ENCODE results near the gene PIP5KL1. TPM values are rescaled to one million over a fixed set of nuclear protein-coding genes. Genes with fewer than 3 reads are reported as not detected.

Gene PIP5KL1
- total RNA-seq, 3 donors from 2014 or later, result 0.58 to 1.9 (median 1.1) TPM

DNA sequence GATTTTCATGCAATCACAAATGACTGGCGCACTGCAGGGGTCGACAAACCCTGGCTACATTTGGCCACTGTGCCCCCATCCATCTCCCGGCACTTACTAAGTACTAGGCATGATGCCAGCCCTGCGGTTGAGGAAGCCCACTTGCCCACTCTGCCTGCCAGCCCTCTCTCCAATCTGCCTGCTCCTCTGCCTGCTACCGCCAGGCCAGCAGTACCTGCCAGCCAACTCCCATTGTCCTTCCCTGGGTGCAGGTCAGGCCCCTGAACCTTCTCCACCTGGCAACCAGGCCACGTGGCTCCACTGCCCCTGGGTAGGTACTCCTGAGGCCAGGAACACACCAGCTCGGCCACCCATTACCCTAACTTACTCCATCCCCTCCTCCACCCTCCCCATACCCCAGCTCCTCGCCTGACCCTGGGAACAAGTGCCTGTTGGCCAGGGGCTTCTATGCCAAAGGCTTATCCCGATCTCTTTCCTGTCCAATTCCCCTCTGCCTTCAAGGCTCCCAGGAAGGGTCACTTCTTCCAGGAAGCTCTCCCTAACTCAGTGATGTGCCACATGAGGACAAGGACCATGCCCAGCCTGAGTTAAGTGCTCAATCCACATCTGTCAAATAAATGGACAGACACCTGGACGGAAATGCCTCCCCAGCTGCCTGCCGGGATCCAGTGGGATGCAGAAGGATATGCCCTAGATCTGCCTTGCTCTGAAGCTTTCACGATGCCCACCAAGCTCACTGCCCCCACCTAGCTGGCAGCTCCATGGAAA, 43.6 kb upstream of the PIP5KL1 start:
- intact Hi-C loops (cut with DNase I, micrococcal nuclease), result no loop called here
- no peak for DNase-seq
- no peak for ATAC-seq
- Histone ChIP-seq H3K9me3 (no peaks in the 10 kb centered on the region), H3K4me3 (no peak overlapping the region), H3K36me3 (ENCODE audit: low read depth) (no peaks in the 10 kb centered on the region), H3K4me1 (ENCODE audit: low read depth) (peaks cover 96% of the 10 kb centered on the region)
- TF ChIP-seq CTCF (IDR thresholded peaks at IDR 0.05), result no peak

DNA sequence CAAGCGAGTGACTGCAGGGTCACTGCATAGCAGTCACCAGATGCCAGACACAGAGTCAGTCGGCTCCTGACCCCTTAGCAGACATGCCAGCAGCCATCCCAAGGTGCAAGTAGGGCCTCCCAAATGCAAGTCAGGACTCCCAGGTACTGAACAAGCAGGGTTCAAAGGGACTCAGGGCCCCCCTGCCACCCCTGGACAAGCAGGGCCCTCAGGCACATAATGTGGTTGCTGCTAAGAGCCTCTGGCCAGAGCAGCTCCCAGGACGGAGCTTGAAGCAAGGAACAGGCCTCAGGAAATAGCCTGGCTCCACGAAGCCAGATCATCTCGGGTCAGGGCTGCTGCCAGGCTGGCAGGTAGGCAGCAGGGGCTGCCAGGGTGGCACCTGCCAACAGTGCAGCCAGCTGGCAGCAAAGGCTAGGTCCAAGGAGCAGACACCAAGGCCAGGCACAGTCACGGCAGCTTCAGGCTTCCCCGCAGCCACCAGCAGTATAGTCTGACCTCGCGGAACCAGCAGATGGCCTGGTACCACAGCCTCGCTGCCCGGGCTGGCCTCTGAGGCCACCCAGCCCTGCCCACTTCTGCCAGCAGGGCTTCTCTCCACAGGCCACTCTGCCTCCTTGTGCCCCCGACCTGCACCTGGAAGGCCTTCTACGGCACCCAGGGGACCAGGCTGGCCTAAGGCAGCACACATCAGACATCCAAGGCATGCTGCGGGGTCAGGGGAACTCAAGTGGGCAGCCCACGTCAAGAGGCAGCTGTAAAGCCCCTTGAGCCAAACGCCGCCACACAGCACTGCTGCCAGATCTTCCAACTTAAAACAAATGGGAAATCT, 42.8 kb upstream of the PIP5KL1 start:
- no peak for TF ChIP-seq CTCF (IDR thresholded peaks at IDR 0.05)
- no peaks in the 10 kb centered on the region for H3K36me3 ChIP-seq (ENCODE audit: low read depth)
- ATAC-seq, result peak; percentile 1
- H3K4me1 ChIP-seq (ENCODE audit: low read depth), result peaks cover 99% of the 10 kb centered on the region
- no peak overlapping the region for H3K4me3 ChIP-seq
- H3K9me3 ChIP-seq, result no peaks in the 10 kb centered on the region
- intact Hi-C loops (cut with DNase I, micrococcal nuclease), result no loop called here
- DNase-seq, result peak in 2 of 3 donors; percentile 48 to 65

DNA sequence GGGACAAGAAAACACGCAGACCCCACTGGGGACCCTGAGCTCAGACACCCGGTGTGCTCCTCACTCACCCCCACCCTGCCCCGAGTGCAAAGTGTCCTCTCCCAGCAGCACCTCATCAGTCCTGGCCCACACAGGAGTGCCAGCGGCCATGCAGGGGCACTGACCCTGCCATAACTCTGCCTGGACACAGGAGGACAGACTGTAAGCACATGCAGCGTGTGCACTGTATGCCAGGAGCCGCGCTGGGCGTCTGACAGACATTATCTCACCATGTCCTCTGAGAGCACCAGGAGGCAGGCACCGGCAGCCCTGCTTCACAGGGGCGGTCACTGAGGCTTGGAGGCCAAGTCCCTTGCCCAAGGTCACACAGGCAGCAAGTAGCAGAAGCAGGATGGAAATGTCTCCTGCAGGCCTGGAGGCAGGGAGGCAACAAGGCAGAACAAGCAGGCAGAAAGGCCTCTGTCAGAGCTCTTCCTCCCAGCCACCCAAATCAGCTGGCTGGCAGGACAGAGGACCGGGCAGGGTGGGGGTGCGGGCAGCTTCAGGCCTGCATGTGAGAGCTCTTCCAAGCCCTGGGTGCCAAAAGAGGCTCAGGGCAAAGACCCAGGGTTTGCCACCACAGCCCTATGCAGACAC, 41.8 kb upstream of the PIP5KL1 start:
- no peak for TF ChIP-seq CTCF (IDR thresholded peaks at IDR 0.05)
- DNase-seq (peak in 2 of 3 donors; percentile 41 to 64), ATAC-seq (no peak)
- no peak overlapping the region for H3K4me3 ChIP-seq
- peaks cover 98% of the 10 kb centered on the region for H3K4me1 ChIP-seq (ENCODE audit: low read depth)
- H3K9me3 ChIP-seq, result no peaks in the 10 kb centered on the region
- intact Hi-C loops (cut with DNase I, micrococcal nuclease), result no loop called here
- no peaks in the 10 kb centered on the region for H3K36me3 ChIP-seq (ENCODE audit: low read depth)

DNA sequence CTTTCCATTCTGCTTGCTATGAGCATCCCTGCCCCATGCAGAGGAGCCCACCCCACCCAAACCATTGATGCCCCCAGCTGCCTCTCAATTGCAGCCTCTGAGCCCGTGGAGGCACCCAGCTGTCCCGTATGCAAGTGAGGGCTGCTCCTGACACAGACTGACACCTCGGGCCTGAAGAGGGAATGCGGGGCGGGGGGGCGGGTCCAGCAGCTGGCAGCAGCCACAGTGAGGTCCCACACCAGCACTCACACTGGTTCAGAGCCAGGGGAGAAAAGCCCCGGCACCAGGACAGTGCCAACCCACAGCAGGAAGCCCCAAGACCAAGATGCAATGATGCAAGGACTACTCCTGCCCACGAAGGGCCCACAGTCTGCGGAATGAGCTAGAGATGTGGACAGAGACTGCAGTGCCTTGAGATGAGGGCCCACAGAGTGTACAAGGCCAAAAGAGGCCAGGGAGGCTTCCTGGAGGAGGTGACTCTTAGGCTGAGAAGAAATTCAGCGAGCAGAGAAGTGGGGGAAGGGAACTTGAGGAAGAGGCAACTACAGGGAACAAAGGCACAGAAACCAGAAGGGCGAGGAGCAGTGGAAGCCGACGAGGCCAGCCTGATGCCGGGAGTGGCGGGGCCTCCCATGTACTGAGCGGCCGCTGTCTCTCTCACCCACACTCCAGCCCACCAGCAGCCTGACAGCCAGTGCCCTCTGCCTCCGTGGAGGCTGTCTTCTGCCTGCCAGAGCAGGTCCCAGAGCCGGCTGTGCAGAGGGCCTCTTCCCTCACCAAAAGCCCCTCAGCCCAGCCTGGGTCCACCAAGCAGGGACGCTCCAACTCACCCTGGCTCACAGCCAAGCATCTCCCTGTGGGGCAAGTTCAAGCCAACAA, 41.0 kb upstream of the PIP5KL1 start:
- no peaks in the 10 kb centered on the region for H3K36me3 ChIP-seq (ENCODE audit: low read depth)
- H3K9me3 ChIP-seq, result no peaks in the 10 kb centered on the region
- H3K4me1 ChIP-seq (ENCODE audit: low read depth), result peaks cover 98% of the 10 kb centered on the region
- intact Hi-C loops (cut with DNase I, micrococcal nuclease), result no loop called here
- TF ChIP-seq CTCF (IDR thresholded peaks at IDR 0.05), result no peak
- no peak overlapping the region for H3K4me3 ChIP-seq
- peak in 2 of 3 donors; percentile 49 to 61 for DNase-seq
- no peak for ATAC-seq

All from mucosa of descending colon (tissue), 3 donors.